Subcutaneous abdominal adipose tissue (tissue), 5 donors: ENCODE data around the gene CCL4.
"Not testable (repeated sequence)": the region's sequence is repeated elsewhere in the genome, so short reads cannot be mapped to it uniquely, and the experiment has no call there.

Source experiments
- H3K27ac ChIP-seq: one replicate; pipeline ENCODE4 v1.7.0; 2013; ENCODE audit warnings: low read depth, mild to moderate bottlenecking, inconsistent platforms, low read length, moderate library complexity
- H3K27me3 ChIP-seq, 5 donors: one replicate each; pipeline ENCODE4 v1.7.0; 2013; ENCODE audit warnings: low read length in 5 of 5, inconsistent platforms in 1 of 5; ENCODE audit not compliant: control insufficient read depth in 5 of 5, insufficient read depth in 4 of 5
- H3K36me3 ChIP-seq, 5 donors: one replicate each; pipeline ENCODE4 v1.7.0; 2013; ENCODE audit warnings: low read length in 5 of 5; ENCODE audit not compliant: control insufficient read depth in 5 of 5, insufficient read depth in 5 of 5
- H3K4me1 ChIP-seq, 5 donors: one replicate each; pipeline ENCODE4 v1.7.0; 2013; ENCODE audit warnings: low read length in 5 of 5, mild to moderate bottlenecking in 3 of 5, moderate library complexity in 1 of 5; ENCODE audit not compliant: control insufficient read depth in 5 of 5, insufficient read depth in 5 of 5
- H3K4me3 ChIP-seq, 5 donors: one replicate each; pipeline ENCODE4 v1.7.0; 2013; ENCODE audit warnings: low read length in 5 of 5, low read depth in 1 of 5
- H3K9ac ChIP-seq, 5 donors: one replicate each; pipeline ENCODE4 v1.7.0; 2013; ENCODE audit warnings: low read length in 5 of 5, mild to moderate bottlenecking in 4 of 5, moderate library complexity in 3 of 5
- H3K9me3 ChIP-seq, 5 donors: one replicate each; pipeline ENCODE4 v1.7.0; 2013; ENCODE audit warnings: low read length in 5 of 5; ENCODE audit not compliant: control insufficient read depth in 5 of 5
- donor health status: healthy.
- donor health status: healthy.
- donor health status: healthy.
- donor health status: healthy.
- donor health status: healthy.

CCL4 gene

DNA sequence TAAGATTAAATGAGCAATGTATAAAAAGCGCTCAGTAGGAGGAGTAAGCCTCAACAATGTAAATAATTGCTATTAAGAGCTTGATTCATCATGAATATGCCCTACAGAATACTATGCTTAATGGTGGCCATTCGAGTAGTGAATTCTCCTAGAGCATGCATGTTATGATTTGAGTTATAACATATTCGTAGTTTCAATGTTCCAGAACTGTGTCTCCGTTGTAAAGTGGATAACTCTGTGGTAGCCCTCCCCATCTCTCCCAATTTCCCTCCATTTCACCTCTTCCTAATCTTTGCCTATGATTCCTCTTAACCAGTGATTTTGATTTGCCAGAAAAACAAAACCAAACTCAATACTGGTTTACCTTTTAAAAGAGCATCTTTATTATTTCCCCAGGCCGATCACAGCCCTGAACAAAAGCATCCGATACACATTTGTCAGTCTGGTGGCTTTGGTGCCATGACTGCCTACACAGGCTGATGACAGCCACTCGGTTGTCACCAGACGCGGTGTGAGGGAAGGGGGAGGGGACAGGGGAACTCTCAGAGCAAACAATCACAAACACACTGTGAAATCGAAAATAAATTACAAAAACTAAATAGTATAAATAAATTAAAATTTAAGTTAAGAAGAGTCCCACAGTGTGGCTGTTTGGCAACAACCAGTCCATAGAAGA is 15.6 kb upstream of the CCL4 start:
- H3K4me3 ChIP-seq, H3K9me3 ChIP-seq, H3K36me3 ChIP-seq, H3K27ac ChIP-seq, H3K9ac ChIP-seq, H3K27me3 ChIP-seq: not testable (repeated sequence)
- peaks cover 0 to 28% (median 9%) of the 10 kb centered on the region in 5 donors for H3K4me1 ChIP-seq

GRCh38 chr17:36088670-36089338 is 14.8 kb upstream of the CCL4 start:
- H3K36me3 ChIP-seq = no peaks in the 10 kb centered on the region
- no peak overlapping the region for H3K9ac ChIP-seq
- H3K27ac ChIP-seq = no peak overlapping the region
- H3K27me3 ChIP-seq = peaks cover 0 to 8% (median 0%) of the 10 kb centered on the region in 5 donors
- H3K9me3 ChIP-seq = no peaks in the 10 kb centered on the region
- peak overlapping the region in 1 of 5 donors; percentile 9 for H3K4me3 ChIP-seq
- H3K4me1 ChIP-seq = peaks cover 0 to 28% (median 9%) of the 10 kb centered on the region in 5 donors

DNA sequence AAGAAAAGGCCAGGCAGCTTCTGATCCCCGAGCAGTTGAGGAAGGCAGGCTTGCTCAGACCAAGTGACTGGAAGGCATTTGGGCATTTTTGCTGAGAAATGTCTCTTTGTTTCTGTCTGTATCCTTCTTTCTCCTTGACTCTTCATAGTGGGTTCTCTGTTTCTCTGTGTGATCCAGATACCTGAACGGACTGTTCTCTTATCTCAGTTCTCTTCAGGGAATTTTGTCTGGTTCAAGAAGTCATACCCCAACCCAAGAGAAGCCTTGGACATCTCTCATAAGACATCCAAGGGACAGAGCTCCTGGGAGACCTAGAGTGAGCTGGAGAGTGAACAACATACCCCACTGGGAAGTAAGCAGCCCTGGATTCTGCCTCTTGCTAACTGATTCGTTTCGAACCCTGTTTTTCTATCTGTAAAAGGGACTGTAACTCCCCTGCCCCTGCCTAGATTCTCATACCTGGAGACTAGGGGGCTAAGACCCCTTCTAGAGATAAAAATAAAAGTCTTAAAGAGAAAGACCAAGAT is 14.2 kb upstream of the CCL4 start:
- H3K36me3 ChIP-seq = no peaks in the 10 kb centered on the region
- H3K9ac ChIP-seq = no peak overlapping the region
- H3K4me3 ChIP-seq = peak overlapping the region in 1 of 5 donors; percentile 9
- no peak overlapping the region for H3K27ac ChIP-seq
- peaks cover 0 to 28% (median 9%) of the 10 kb centered on the region in 5 donors for H3K4me1 ChIP-seq
- peaks cover 0 to 8% (median 0%) of the 10 kb centered on the region in 5 donors for H3K27me3 ChIP-seq
- no peaks in the 10 kb centered on the region for H3K9me3 ChIP-seq

DNA sequence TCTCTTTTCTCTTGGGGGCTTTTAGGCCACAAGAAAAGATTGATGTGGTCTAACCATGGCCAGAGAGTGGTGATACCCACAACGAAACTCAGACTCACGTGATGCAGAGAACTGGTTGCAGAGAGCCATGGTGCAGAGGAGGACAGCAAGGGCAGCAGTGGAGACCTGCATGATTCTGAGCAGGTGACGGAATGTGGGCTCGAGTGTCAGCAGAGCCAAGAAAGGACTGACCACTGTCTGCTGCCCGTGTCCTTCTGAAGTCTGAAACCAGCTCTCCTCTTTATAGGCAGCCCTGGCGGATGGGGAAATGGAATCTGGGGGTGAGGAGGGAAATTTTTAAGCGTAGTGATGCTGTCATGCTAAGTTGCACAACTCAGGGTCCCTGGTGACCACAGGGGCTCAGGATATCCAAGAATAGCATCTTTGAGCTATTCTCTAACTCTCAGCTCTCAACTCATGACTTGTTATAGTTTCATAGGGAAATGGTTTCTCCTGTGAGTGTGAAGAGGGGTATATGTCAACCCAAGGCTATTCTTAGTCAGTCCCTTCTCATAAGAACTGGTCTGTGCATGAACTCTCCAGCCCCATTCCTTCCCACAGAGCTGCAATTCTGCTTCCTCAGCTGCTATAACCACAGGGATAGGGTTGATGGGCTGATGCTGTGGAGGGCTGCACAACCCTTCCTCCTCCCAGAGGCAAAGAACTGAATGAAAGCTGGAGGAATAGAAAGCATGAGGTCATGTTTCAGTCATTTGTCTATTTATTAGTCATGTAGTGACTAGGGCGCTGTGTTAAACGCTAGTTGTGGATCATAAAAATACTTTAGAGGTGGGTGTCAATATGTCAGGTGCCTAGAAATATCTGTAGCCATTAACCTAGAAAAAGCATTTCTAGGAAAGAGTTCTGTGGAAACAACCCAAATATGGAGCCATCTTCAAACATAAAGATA is 13.5 kb upstream of the CCL4 start, which contains the start of gene CCL3:
Gene CCL3, minus strand, starts transcription at position 256 of the 949 bp plus-strand sequence. Its CDS starts 85 bp downstream, at position 171.
- H3K4me3 ChIP-seq = peak within 1 kb of the TSS in 1 of 5 donors; percentile 9
- peaks cover 0 to 8% (median 0%) of the 10 kb centered on the region in 5 donors for H3K27me3 ChIP-seq
- H3K4me1 ChIP-seq = peaks cover 0 to 23% (median 9%) of the 10 kb centered on the region in 5 donors
- H3K36me3 ChIP-seq = no peaks in the 10 kb centered on the region
- H3K27ac ChIP-seq = no peak within 1 kb of the TSS
- H3K9ac ChIP-seq = no peak within 1 kb of the TSS
- no peaks in the 10 kb centered on the region for H3K9me3 ChIP-seq

DNA sequence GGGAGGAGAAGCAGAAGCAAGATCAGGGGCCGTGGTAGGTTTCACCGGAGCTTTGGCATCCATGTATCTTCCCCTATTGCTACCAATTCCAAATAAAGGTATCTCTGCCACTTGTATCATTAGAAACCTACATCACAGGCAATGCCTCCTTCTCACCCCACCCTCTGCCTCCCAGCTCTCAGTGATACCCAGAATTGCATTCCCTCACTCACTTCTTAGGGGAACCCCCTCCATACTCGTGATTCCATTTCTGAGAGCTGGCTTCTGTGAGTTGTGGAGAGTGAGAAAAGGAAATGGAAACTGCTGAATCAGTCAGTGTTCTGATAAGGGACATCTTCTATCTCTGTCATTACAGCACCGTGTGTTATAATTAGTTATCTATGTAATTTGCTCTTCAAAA is 11.4 kb upstream of the CCL4 start:
- Histone ChIP-seq H3K36me3 (no peaks in the 10 kb centered on the region), H3K27me3 (peaks cover 0 to 8% (median 0%) of the 10 kb centered on the region in 5 donors), H3K4me3 (no peak overlapping the region), H3K4me1 (peaks cover 0 to 18% (median 5%) of the 10 kb centered on the region in 5 donors), H3K9ac (no peak overlapping the region), H3K9me3 (no peaks in the 10 kb centered on the region), H3K27ac (no peak overlapping the region)

GRCh38 chr17:36092715-36093114 is 10.9 kb upstream of the CCL4 start:
- not testable (repeated sequence) for H3K4me3 ChIP-seq, H3K9ac ChIP-seq
- peaks cover 0 to 18% (median 5%) of the 10 kb centered on the region in 5 donors for H3K4me1 ChIP-seq

DNA sequence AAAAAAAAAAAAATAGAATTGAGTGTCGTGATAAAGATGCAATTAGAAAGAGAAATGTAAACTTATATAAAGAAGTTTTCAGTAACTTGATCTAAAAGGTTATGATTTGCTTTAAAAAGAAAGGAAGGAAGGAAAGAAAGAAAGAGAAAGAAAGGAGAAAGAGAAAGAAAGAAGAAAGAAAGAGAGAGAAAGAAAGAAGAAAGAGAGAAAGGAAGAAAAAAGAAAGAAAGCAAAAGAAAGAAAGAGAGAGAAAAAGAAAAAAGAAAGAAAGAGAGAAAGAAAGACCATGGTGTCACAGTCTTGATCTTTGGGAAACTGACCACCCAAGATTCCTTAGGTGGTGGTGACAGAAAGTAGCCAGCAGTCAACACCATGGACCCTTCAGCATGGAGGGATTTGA is 9.4 kb upstream of the CCL4 start:
- Histone ChIP-seq H3K4me1 (peaks cover 0 to 11% (median 5%) of the 10 kb centered on the region in 5 donors), H3K9ac (no peak overlapping the region), H3K36me3 (no peaks in the 10 kb centered on the region), H3K27ac (no peak overlapping the region), H3K27me3 (peaks cover 0 to 4% (median 0%) of the 10 kb centered on the region in 5 donors), H3K4me3 (no peak overlapping the region), H3K9me3 (no peaks in the 10 kb centered on the region)

More at GRCh38 chr17:36092715-36093114, 10.9 kb upstream of the CCL4 start:
- H3K9me3 ChIP-seq, H3K27me3 ChIP-seq, H3K27ac ChIP-seq, H3K36me3 ChIP-seq: not testable (repeated sequence)

- Histone ChIP-seq H3K36me3 (no peaks in the 10 kb centered on the region), H3K4me1 (peaks cover 0 to 7% (median 2%) of the 10 kb centered on the region in 5 donors), H3K27ac (no peak overlapping the region), H3K9ac (no peak overlapping the region), H3K9me3 (no peaks in the 10 kb centered on the region), H3K4me3 (no peak overlapping the region), H3K27me3 (peaks cover 0 to 4% (median 0%) of the 10 kb centered on the region in 5 donors)
Measured at GRCh38 chr17:36094746-36095145, 8.9 kb upstream of the CCL4 start.

DNA sequence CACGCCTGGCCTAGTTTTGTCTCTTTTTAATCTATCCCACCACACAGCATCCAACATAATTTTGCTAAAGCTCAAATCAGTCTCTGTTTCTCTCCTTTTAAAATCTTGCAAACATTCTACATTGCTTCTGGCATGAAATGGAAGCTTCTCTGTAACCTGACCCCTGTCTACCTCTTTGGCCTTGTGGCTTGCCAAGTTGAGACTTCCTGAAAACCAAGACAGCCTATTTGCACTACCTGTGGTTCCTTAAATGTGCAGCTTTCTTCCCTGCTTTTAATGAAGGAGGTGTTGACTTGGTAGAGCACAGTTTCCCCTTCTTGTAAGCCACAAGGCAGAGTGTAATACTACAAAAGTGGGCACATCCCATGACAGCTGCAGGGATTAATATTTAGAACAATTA is 7.6 kb upstream of the CCL4 start:
- no peaks in the 10 kb centered on the region for H3K36me3 ChIP-seq
- no peaks in the 10 kb centered on the region for H3K27me3 ChIP-seq
- no peak overlapping the region for H3K27ac ChIP-seq
- H3K9ac ChIP-seq = no peak overlapping the region
- no peak overlapping the region for H3K4me3 ChIP-seq
- H3K9me3 ChIP-seq = no peaks in the 10 kb centered on the region
- H3K4me1 ChIP-seq = no peaks in the 10 kb centered on the region
